Stimulated activated CD4-positive, alpha-beta T cell treated with anti-CD3 and anti-CD28 coated beads, TNF-alpha, amount 100 ng/mL, for 48 hours (primary cell): ENCODE measurements around the gene ZRANB1.

Source experiments
- DNase-seq, 3 donors: peaks; one replicate each; pipeline ENCODE4 v3.0.0-alpha.2; 2020; ENCODE audit warnings: low read depth in 3 of 3

Gene ZRANB1

GRCh38 chr10:125034675-125035074, 92.8 kb downstream of the ZRANB1 start:
- no peak for DNase-seq

DNA sequence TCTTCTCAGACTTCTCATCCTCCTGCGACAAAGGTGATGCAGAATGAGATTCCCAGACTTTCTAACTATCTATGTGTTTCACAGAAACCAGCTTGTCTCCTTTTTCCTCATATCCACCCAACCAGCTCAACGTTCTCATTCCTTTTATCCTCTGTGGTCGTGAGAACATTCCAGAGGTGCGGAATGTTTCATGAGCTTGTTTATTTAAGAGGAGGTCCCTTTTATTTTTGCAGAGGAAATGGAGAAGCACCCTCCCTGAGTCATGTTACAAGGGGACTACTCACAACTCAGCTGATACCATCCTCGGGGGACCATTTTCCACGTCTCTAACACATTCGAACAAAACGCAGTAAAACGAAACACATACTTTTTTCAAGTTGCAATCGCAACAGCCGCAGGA, 93.2 kb downstream of the ZRANB1 start:
- no peak for DNase-seq

DNA sequence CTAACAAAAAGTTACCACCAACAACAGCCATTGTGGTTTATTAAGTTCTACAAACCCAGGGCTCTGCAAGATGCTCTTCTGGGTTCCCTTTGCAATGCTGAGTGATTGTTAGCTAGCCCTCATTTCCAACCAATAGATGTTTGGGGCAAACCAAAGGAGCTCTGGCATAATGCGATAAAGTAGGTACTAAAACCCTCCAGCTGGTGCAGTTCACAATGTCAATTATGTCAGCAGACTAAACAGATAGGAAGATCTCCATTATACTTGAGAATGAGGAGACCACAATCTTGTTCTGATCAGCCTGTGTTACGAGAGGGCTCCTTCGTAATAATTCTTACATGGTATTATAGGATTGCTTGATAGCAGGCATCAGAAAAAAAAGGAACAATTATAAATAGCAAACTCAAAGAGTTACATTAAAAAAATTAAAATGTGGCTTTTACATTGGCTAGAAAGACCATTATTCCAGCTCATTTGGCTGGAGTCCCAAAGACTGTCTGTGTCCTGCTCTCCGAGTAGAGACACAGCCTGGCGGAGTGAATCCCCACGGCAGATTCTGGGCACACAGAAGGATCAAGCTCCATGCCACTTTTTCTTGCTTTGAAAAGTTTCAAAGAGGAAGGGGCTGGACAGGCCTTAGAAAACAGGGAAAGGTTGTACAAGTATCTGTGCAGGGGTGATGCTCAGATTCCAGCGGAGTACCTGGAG, 93.8 kb downstream of the ZRANB1 start:
- DNase-seq = no peak

- no peak for DNase-seq
Measured at GRCh38 chr10:125037145-125037877, 95.4 kb downstream of the ZRANB1 start.
